Left lung (tissue), 10 donors: Measurements from ENCODE around the gene SNRNP70. TPM values are rescaled to one million over a fixed set of nuclear protein-coding genes. Genes with fewer than 3 reads are reported as not detected.

Source experiments
- ATAC-seq: fragments of 200-7000 bp; cut with Tn5 transposase; one replicate; pipeline ENCODE4 v1.9.1; 2020; ENCODE audit warnings: moderate library complexity
- DNase-seq, 4 donors: peaks; one replicate each; pipeline ENCODE4 v3.0.0-alpha.2; 2013 to 2020
- H3K27ac ChIP-seq, 2 donors: fragments of 200-600 bp; sonication (generic) in 1 of 2; one replicate each; pipeline versions ENCODE4 v1.5.0 to v1.8.0; 2020 to 2021
- H3K27me3 ChIP-seq, 2 donors: fragments of 200-600 bp; sonication (generic) in 1 of 2; one replicate each; pipeline versions ENCODE4 v1.5.0 to v1.8.0; 2020 to 2021
- H3K36me3 ChIP-seq, 2 donors: fragments of 200-600 bp; sonication (generic) in 1 of 2; one replicate each; pipeline versions ENCODE4 v1.5.0 to v1.8.0; 2020 to 2021
- H3K4me1 ChIP-seq, 2 donors: fragments of 200-600 bp; one replicate each; pipeline ENCODE4 v1.8.0; 2021
- H3K4me3 ChIP-seq, 2 donors: fragments of 200-600 bp; sonication (generic) in 1 of 2; one replicate each; pipeline versions ENCODE4 v1.5.0 to v1.8.0; 2020 to 2021; ENCODE audit warnings: mild to moderate bottlenecking in 1 of 2
- H3K9me3 ChIP-seq, 2 donors: fragments of 200-600 bp; sonication (generic) in 1 of 2; one replicate each; pipeline versions ENCODE4 v1.5.0 to v1.8.0; 2020 to 2021
- intact Hi-C, 2 donors: fragments of 100-400 bp; cut with DNase I; formaldehyde crosslinking; loops; one replicate each; pipeline versions ENCODE4 v1.11.2 to v1.14.2; 2022
- polyA plus RNA-seq, 6 donors: library from polyadenylated mRNA; unstranded; fragments of 120-200 nt; gene quantifications; one replicate each; pipeline ENCODE4 v1.2.1, GENCODE V29; 2013; ENCODE audit not compliant: insufficient read length in 6 of 6
- total RNA-seq, 2 donors: library from RNA; stranded (reverse); fragmentation: NEBNext Ultra II Directional; extraction: Animal tissue kit (Norgen Biotek cat#: 25700); gene quantifications; one replicate each; pipeline ENCODE4 v1.2.1, GENCODE V29; 2021
- TF ChIP-seq, protein P1 (sequence below), 2 donors: fragments of 200-600 bp; sonication (generic) in 1 of 2; IDR thresholded peaks; one replicate each; pipeline versions ENCODE4 v1.5.0 to v1.8.0; 2021; ENCODE audit warnings: antibody characterized with exemption in 2 of 2
- donor health status: DM: no; HTN: yes; CAD: no.
- donor health status: DM: no; HTN: no; CAD: no.

The SNRNP70 gene
- total and polyA plus RNA-seq, 8 donors = 161 to 371 (median 325) TPM

DNA sequence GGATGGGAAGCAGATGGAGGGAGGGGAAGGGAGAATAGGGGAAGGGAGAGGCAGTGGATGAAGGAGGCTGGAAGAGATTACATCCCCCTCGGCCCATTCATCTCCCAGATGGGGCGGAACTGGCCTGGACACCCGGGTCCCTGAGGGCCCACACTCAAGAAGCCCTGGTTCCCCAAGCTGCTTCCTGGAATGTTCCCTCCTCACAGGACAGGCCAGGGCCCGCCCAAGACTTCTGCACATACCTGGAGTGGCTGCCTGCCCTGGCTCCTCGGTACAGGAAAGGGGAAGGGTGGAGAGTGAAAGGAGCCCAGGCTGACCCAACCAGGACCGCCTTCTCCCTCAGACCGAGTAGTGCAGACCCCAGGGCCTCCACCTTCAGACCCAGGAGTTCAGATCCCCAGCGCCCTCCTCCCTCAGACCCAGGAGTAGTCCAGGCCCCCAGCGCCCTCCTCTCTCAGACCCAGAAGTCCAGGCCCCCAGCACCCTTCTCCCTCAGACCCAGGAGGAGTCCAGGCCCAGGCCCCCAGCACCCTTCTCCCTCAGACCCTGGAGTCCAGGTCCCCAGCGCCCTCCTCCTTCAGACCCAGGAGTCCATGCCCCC lies 21.1 kb upstream of the SNRNP70 start:
- H3K27ac ChIP-seq = no peak overlapping the region

DNA sequence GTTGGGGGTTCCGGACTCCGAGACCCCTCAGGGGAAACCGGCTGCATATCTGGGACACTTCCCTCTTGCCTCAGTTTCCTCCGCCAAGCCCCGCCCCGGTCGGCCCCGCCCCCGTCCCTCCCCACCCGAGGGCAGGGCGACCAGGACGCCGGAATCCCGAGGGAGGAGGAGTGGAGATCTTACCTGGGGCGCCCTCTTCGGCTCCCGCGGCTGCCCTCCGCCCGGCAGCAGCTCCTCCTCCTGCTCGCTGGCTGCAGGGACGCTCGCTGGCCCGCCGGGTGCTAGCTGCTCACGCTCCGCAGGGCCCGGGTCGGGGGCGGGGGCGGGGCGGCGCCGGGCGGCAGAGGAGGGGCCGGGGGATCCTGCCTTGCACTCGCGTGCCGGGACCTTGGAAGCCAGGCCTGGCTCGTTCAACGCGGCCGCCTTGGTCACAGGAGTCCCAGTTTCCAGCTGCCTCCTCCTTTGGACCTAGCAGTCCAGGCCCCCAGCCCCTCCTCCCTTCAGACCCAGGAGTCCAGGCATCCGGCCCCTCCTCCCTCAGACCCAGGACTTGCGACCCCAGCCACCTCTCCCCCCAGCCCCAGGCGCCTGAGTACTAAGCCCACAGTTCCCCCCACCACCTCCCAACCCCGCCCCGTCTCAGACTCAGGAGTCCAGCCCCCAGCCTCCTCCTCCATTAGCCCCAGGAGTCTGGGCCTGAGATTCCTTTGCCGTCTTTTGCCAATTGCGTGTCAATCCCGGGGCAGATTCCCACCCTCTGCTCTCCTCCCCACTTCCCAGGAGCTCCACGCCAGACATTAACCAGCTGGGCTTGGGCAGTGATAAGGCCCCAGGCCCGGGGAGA lies 20.3 kb upstream of the SNRNP70 start, which contains the start of gene NTF4:
NTF4 (minus strand) TSS at position 51 of the 844 bp plus-strand sequence. CDS start 2,821 bp downstream, outside the sequence.
- Histone ChIP-seq H3K27me3 (peaks cover 5 to 99% of the 10 kb centered on the region in 2 donors), H3K36me3 (no peaks in the 10 kb centered on the region), H3K4me1 (no peaks in the 10 kb centered on the region), H3K4me3 (peak within 1 kb of the TSS; percentile 10 to 14), H3K27ac (no peak within 1 kb of the TSS), H3K9me3 (no peaks in the 10 kb centered on the region)
- DNase-seq = peak in 2 of 4 donors; percentile 48 to 52
- intact Hi-C loops = no loop called here
- TF ChIP-seq, protein P1, sequence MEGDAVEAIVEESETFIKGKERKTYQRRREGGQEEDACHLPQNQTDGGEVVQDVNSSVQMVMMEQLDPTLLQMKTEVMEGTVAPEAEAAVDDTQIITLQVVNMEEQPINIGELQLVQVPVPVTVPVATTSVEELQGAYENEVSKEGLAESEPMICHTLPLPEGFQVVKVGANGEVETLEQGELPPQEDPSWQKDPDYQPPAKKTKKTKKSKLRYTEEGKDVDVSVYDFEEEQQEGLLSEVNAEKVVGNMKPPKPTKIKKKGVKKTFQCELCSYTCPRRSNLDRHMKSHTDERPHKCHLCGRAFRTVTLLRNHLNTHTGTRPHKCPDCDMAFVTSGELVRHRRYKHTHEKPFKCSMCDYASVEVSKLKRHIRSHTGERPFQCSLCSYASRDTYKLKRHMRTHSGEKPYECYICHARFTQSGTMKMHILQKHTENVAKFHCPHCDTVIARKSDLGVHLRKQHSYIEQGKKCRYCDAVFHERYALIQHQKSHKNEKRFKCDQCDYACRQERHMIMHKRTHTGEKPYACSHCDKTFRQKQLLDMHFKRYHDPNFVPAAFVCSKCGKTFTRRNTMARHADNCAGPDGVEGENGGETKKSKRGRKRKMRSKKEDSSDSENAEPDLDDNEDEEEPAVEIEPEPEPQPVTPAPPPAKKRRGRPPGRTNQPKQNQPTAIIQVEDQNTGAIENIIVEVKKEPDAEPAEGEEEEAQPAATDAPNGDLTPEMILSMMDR (IDR thresholded peaks at IDR 0.05) = no peak
- peak; percentile 92 for ATAC-seq

More for the DNA sequence above, 21.1 kb upstream of the SNRNP70 start:
- no peaks in the 10 kb centered on the region for H3K9me3 ChIP-seq
- peak overlapping the region; percentile 10 to 14 for H3K4me3 ChIP-seq
- DNase-seq (no peak), ATAC-seq (peak; percentile 88)
- TF ChIP-seq, protein P1 (IDR thresholded peaks at IDR 0.05) = no peak
- no peaks in the 10 kb centered on the region for H3K36me3 ChIP-seq
- intact Hi-C loops = no loop called here
- H3K4me1 ChIP-seq = no peaks in the 10 kb centered on the region
- peaks cover 5 to 100% of the 10 kb centered on the region in 2 donors for H3K27me3 ChIP-seq

DNA sequence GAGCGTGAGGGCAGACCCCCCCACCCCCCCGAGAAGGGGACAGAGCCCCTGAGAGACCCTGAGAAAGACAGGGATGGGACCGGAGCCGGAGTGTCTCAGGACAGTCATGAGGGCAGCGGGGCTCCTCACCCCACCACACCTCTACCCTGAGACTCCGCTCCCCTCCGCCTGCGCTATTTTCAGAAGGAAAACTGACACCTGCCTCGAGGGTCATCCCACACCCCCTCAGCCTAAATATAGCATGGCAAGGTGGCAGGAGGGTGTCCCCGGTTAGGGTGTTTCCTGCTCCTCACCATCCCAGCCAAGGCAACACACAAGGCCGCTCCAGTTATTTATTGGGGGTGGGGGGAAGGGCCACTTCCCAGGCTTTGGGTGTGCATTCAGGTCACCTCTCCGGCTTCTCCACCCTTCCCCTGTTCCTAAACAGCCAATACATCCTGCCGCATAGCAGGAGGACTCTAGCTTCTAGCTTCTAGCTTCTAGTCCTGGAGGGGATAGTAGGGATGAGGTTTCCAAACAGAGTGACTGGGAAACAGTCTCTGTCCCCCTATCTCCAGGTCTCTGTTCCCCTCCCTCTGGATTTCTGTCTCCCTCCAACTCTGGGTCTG lies 19.2 kb upstream of the SNRNP70 start:
- Histone ChIP-seq H3K4me1 (no peaks in the 10 kb centered on the region), H3K36me3 (no peaks in the 10 kb centered on the region), H3K9me3 (no peaks in the 10 kb centered on the region), H3K27ac (no peak overlapping the region), H3K27me3 (peaks cover 5 to 99% of the 10 kb centered on the region in 2 donors), H3K4me3 (no peak overlapping the region)
- TF ChIP-seq, protein P1 (IDR thresholded peaks at IDR 0.05) = no peak
- DNase-seq (no peak), ATAC-seq (no peak)
- intact Hi-C loops = no loop called here

DNA sequence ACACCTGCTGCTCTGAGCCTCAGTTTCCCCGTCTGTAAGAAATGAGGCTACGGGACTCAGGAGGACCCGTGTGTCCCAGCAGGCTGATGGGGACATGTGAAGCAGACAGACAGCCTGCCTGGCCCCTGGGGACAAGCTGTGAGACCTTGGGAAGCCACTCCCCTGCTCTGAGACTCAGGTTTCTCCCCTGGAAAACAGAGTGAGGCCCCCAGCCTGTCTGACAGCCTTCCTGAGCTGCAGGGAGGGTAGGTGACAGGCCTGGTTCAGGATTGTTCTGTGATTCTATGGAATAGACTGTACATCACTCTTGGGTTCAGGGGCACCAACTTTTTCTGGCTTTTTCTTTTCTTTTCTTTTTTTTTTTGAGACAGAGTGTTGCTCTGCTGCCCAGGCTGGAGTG lies 17.7 kb upstream of the SNRNP70 start:
- H3K4me3 ChIP-seq = no peak overlapping the region
- intact Hi-C loops = no loop called here
- TF ChIP-seq, protein P1 (IDR thresholded peaks at IDR 0.05) = no peak
- DNase-seq (no peak), ATAC-seq (no peak)
- no peaks in the 10 kb centered on the region for H3K9me3 ChIP-seq
- no peaks in the 10 kb centered on the region for H3K36me3 ChIP-seq
- H3K4me1 ChIP-seq = peaks cover 0 to 6% of the 10 kb centered on the region in 2 donors
- no peak overlapping the region for H3K27ac ChIP-seq
- peaks cover 17 to 99% of the 10 kb centered on the region in 2 donors for H3K27me3 ChIP-seq

DNA sequence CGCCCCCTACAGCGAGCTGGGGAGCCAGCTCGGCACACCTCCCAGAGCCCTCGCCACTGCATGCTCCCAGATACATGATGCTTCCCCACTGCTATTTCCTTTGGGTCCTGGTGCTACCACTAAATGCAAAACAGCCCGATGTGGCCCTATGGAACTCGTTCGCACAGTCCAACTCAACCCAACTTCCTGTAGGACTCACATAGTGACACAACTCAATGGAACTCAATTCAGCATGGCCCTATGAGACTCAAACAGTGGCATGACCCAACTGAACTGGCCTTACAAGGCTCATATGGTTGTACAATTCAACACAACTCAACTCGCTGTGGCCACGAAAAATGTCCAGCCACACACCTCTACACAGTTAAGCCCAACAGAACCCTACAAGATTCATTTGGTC lies 16.2 kb upstream of the SNRNP70 start:
- intact Hi-C loops = no loop called here
- no peak for DNase-seq

More for the DNA sequence above, 16.2 kb upstream of the SNRNP70 start:
- H3K27me3 ChIP-seq = peaks cover 32 to 99% of the 10 kb centered on the region in 2 donors
- H3K27ac ChIP-seq = no peak overlapping the region
- H3K4me3 ChIP-seq = no peak overlapping the region
- TF ChIP-seq, protein P1 (IDR thresholded peaks at IDR 0.05) = no peak
- no peaks in the 10 kb centered on the region for H3K9me3 ChIP-seq
- no peaks in the 10 kb centered on the region for H3K36me3 ChIP-seq
- ATAC-seq = no peak
- H3K4me1 ChIP-seq = peaks cover 0 to 10% of the 10 kb centered on the region in 2 donors
